ENCODE results near the gene BDH2.

BDH2 gene

GRCh38 chr4:103046416-103047290 is 53.0 kb downstream of the BDH2 start:
- ChIA-PET CTCF (interaction anchor here (0.5 kb wide), 1 partner anchor 47 kb away, joined by 3 read pairs; no protein-coding TSS in a partner anchor), POLR2A (no interaction called here)
- TF ChIP-seq FOXA1 (IDR thresholded peaks at IDR 0.05) (no peak), PKNOX1 (IDR thresholded peaks at IDR 0.05) (no peak), FOXK2 (IDR thresholded peaks at IDR 0.05) (no peak), NFRKB (IDR thresholded peaks at IDR 0.05) (no peak), TARDBP (IDR thresholded peaks at IDR 0.05) (no peak), HDGF (IDR thresholded peaks at IDR 0.05; ENCODE audit: borderline replicate concordance) (no peak), L3MBTL2 (conservative IDR thresholded peaks at IDR 0.05) (no peak), ARNT (IDR thresholded peaks at IDR 0.05) (no peak), ELF4 (IDR thresholded peaks at IDR 0.05) (no peak), CTBP1 (IDR thresholded peaks at IDR 0.05; ENCODE audit: borderline replicate concordance) (no peak)
- DNase-seq (ENCODE audit: extremely low spot score), result peak; percentile 61

DNA sequence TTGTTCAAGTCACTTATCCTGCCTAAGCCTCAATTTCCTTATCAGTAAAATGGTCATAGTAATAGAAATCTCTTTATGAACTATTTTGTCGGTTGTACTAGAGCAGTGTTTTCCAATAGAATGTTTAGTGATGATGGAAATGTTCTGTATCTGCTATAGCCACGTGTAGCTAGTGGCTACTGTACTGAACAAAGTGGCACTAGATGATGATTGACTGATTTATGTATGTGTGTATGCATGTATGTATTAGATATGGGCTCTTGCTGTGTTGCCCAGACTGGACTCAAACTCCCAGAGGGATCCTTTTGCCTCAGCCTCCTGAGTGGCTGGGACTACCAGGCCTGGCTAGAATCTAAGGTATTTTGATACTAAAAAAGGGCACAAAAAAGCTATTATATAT is 55.5 kb downstream of the BDH2 start:
- POLR2A ChIA-PET, result no interaction called here
- CTCF ChIA-PET, result interaction anchor here (1.3 to 1.4 kb wide), 2 partner anchors 12 to 56 kb away, joined by 3 read pairs; partner anchors contain the start of gene BDH2
- no peak for DNase-seq (ENCODE audit: extremely low spot score)
- TF ChIP-seq BHLHE40 (IDR thresholded peaks at IDR 0.05; ENCODE audit: borderline replicate concordance) (no peak), ZNF384 (IDR thresholded peaks at IDR 0.05) (no peak), L3MBTL2 (conservative IDR thresholded peaks at IDR 0.05) (no peak), HDGF (IDR thresholded peaks at IDR 0.05; ENCODE audit: borderline replicate concordance) (no peak), SUZ12 (IDR thresholded peaks at IDR 0.05) (no peak), SP1 (IDR thresholded peaks at IDR 0.05) (no peak), NFRKB (IDR thresholded peaks at IDR 0.05) (no peak), FOXK2 (IDR thresholded peaks at IDR 0.05) (no peak), LEF1 (IDR thresholded peaks at IDR 0.05; ENCODE audit: borderline replicate concordance) (no peak), FOXA1 (IDR thresholded peaks at IDR 0.05) (no peak), FOXM1 (IDR thresholded peaks at IDR 0.05; ENCODE audit: borderline replicate concordance) (no peak)

GRCh38 chr4:103036169-103036568 is 63.5 kb downstream of the BDH2 start:
- POLR2A ChIA-PET, result interaction anchor here (0.7 kb wide), 1 partner anchor 208 kb away, joined by 3 read pairs; no protein-coding TSS in a partner anchor
- DNase-seq (ENCODE audit: extremely low spot score), result no peak
- CTCF ChIA-PET, result no interaction called here
- no peak for TF ChIP-seq SUZ12 (IDR thresholded peaks at IDR 0.05)
- no peak for TF ChIP-seq TARDBP (IDR thresholded peaks at IDR 0.05)
- no peak for TF ChIP-seq FOXA1 (IDR thresholded peaks at IDR 0.05)

DNA sequence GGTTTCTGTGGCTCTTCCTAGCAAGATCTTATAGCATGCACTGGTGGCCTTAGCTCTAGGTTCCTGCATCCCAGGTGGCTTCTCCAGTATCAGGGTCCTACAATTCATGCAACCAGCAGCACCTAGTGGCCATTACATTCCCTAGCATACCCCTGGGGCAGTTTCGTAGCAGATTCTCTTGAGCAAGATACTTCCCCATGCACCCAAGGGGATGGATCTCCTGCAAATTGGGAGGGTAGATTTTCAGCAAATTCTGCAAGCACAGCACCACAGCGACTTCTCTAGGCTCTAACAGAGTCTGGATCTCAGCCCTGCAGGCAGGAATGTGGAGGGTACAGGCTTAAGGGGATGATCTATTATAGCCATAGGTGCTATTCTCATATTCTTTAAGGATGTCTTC is 67.1 kb downstream of the BDH2 start:
- ChIA-PET POLR2A (interaction anchor here (0.8 to 1.3 kb wide), 2 partner anchors 43 to 409 kb away, joined by 3 read pairs; no protein-coding TSS in a partner anchor), CTCF (interaction anchor here (0.9 to 1.0 kb wide), 2 partner anchors 12 to 17 kb away, joined by 3 read pairs; no protein-coding TSS in a partner anchor)
- no peak for TF ChIP-seq TARDBP (IDR thresholded peaks at IDR 0.05)
- no peak for TF ChIP-seq CTBP1 (IDR thresholded peaks at IDR 0.05; ENCODE audit: borderline replicate concordance)
- TF ChIP-seq ARNT (IDR thresholded peaks at IDR 0.05), result no peak
- TF ChIP-seq ELF4 (IDR thresholded peaks at IDR 0.05), result no peak
- no peak for TF ChIP-seq NFRKB (IDR thresholded peaks at IDR 0.05)
- no peak for TF ChIP-seq HDGF (IDR thresholded peaks at IDR 0.05; ENCODE audit: borderline replicate concordance)
- peak; percentile 61 for DNase-seq (ENCODE audit: extremely low spot score)

DNA sequence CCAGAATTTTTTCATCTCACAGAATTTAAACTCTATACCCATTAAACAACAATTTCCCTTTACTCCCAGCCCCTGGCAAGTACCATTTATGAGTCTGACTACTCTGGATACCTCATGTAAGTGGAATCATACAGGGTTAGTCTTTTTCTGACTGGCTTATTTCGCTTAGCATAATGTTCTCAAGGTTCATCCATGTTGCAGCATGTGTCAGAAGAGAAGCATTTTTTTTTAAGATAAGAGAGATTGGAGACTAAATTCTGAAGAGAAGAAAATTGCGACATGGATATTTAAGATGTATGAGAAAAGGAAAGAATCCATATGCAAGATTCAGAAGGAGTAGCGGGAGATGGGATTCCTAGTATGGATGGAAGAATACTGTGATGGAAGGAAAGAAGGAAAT is 68.8 kb downstream of the BDH2 start:
- POLR2A ChIA-PET, result no interaction called here
- no peak for DNase-seq (ENCODE audit: extremely low spot score)
- TF ChIP-seq SP1 (IDR thresholded peaks at IDR 0.05) (no peak), HDGF (IDR thresholded peaks at IDR 0.05; ENCODE audit: borderline replicate concordance) (no peak), ELF4 (IDR thresholded peaks at IDR 0.05) (no peak), TARDBP (IDR thresholded peaks at IDR 0.05) (no peak), BHLHE40 (IDR thresholded peaks at IDR 0.05; ENCODE audit: borderline replicate concordance) (no peak), FOXM1 (IDR thresholded peaks at IDR 0.05; ENCODE audit: borderline replicate concordance) (no peak), NFRKB (IDR thresholded peaks at IDR 0.05) (no peak), CTBP1 (IDR thresholded peaks at IDR 0.05; ENCODE audit: borderline replicate concordance) (no peak), FOXA1 (IDR thresholded peaks at IDR 0.05) (no peak), ZNF384 (IDR thresholded peaks at IDR 0.05) (no peak), LEF1 (IDR thresholded peaks at IDR 0.05; ENCODE audit: borderline replicate concordance) (no peak), FOXK2 (IDR thresholded peaks at IDR 0.05) (no peak), SUZ12 (IDR thresholded peaks at IDR 0.05) (no peak), PKNOX1 (IDR thresholded peaks at IDR 0.05) (no peak), L3MBTL2 (conservative IDR thresholded peaks at IDR 0.05) (no peak)
- CTCF ChIA-PET, result no interaction called here

DNA sequence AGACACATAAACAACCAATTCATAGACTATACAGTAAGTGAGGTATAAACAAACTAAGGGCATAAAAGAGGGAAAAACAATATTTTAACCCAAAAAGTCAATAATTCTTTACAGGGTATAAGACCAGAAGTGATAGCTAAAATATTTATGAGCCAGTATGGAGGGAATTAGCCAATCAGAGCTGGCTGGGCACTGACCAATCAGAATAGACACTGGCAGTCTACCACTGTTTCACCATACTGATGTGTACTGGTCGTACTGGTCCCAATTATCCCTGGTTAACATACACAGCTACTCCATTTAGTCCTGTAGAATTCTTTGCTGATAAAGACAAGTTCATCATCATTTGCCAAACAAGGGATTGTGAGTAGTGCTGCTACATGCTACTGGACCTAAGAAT is 70.3 kb downstream of the BDH2 start:
- DNase-seq (ENCODE audit: extremely low spot score), result no peak
- ChIA-PET POLR2A (no interaction called here), CTCF (interaction anchor here (0.6 kb wide), 1 partner anchor 23 kb away, joined by 3 read pairs; no protein-coding TSS in a partner anchor)
- TF ChIP-seq BHLHE40 (IDR thresholded peaks at IDR 0.05; ENCODE audit: borderline replicate concordance) (no peak), LEF1 (IDR thresholded peaks at IDR 0.05; ENCODE audit: borderline replicate concordance) (no peak), CTBP1 (IDR thresholded peaks at IDR 0.05; ENCODE audit: borderline replicate concordance) (no peak), ARNT (IDR thresholded peaks at IDR 0.05) (no peak), NFRKB (IDR thresholded peaks at IDR 0.05) (no peak), HDGF (IDR thresholded peaks at IDR 0.05; ENCODE audit: borderline replicate concordance) (no peak), SP1 (IDR thresholded peaks at IDR 0.05) (no peak), TARDBP (IDR thresholded peaks at IDR 0.05) (no peak), FOXM1 (IDR thresholded peaks at IDR 0.05; ENCODE audit: borderline replicate concordance) (no peak), FOXK2 (IDR thresholded peaks at IDR 0.05) (no peak), FOXA1 (IDR thresholded peaks at IDR 0.05) (no peak), ELF4 (IDR thresholded peaks at IDR 0.05) (no peak), ZNF384 (IDR thresholded peaks at IDR 0.05) (no peak), SUZ12 (IDR thresholded peaks at IDR 0.05) (no peak), L3MBTL2 (conservative IDR thresholded peaks at IDR 0.05) (no peak), PKNOX1 (IDR thresholded peaks at IDR 0.05) (no peak)

Data from HEK293T (cell line).